Choroid plexus epithelial cell (primary cell): ENCODE data around the gene MRPL20.

Source experiments
- DNase-seq: peaks from one replicate; pipeline ENCODE4 v3.0.0-alpha.2; 2010; ENCODE audit warnings: low read depth
- H3K4me3 ChIP-seq: 2 replicates; pipeline ENCODE4 v1.5.1; 2011; ENCODE audit warnings: low read depth, mild to moderate bottlenecking, control low read depth, low read length, moderate library complexity
- CTCF ChIP-seq: conservative IDR thresholded peaks from 2 replicates; pipeline ENCODE4 v1.5.1; 2011; ENCODE audit warnings: low read depth, mild to moderate bottlenecking, control low read depth, inconsistent platforms, low read length, moderate library complexity

MRPL20 gene

GRCh38 chr1:1353389-1354151, 53.5 kb downstream of the MRPL20 start:
- DNase-seq = no peak
- H3K4me3 ChIP-seq = no peak overlapping the region
- TF ChIP-seq CTCF = no peak

DNA sequence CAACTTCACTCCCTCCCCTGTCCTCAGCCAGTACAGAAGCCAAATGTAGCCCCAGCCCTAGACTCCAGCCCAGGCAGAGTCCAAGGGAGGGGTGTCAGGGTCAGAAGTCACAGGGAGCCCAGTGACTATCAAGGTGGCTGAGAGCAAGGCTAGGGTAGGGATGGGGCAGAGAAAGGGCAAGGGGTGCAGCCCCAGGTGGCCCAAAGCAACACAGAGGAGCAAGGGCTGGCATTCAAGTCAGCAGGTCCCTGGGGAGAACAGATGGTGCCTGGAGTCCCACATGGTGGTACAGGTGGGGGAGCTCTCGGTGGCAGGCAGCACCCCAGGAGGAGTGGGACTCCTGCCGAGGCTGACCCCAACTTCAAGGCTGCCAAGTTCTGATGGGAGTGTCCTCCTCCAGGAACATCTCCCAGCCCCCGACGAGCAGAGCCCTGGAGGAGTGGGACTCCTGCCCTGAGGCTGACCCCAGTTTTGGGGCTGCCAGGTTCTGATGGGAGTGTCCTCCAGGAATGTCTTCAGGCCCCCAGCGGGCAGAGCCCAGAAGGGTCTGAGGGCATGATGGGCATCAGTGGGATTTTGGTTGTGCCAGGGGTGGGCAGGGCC, 54.2 kb downstream of the MRPL20 start:
- no peak overlapping the region for H3K4me3 ChIP-seq
- TF ChIP-seq CTCF = no peak
- no peak for DNase-seq
